H1 (cell line): ENCODE results near the gene OR5AS1. TPM values are rescaled to one million over a fixed set of nuclear protein-coding genes. Genes with fewer than 3 reads are reported as not detected.

Source experiments
- EP300 ChIP-seq, 2 experiments: IDR thresholded peaks; 1 replicate in 1 of 2; 2 replicates in 1 of 2; pipeline ENCODE4 v1.6.1; 2011 to 2012; ENCODE audit warnings: low read depth in 2 of 2, low read length in 2 of 2, mild to moderate bottlenecking in 2 of 2, borderline replicate concordance in 1 of 2, inconsistent platforms in 1 of 2, moderate library complexity in 1 of 2
- EZH2 ChIP-seq: fragments of 200-600 bp; sonication (generic); IDR thresholded peaks from 2 replicates; pipeline ENCODE4 v1.7.1; 2012; ENCODE audit warnings: low read depth, mild to moderate bottlenecking, moderate library complexity, low read length, inconsistent platforms; ENCODE audit not compliant: severe bottlenecking
- RBBP5 ChIP-seq: IDR thresholded peaks from 2 replicates; pipeline ENCODE4 v1.7.1; 2012; ENCODE audit warnings: low read depth, mild to moderate bottlenecking, inconsistent platforms, low read length, moderate library complexity, borderline replicate concordance
- RNF2 ChIP-seq: fragments of 200-900, 300-1000 bp; sonication (generic); IDR thresholded peaks from 2 replicates; pipeline ENCODE4 v1.7.1; 2016; ENCODE audit warnings: borderline replicate concordance, low read depth, mild to moderate bottlenecking, antibody characterized with exemption, low read length; ENCODE audit not compliant: poor library complexity, severe bottlenecking; ENCODE audit errors: missing control alignments
- YY1 ChIP-seq: IDR thresholded peaks from 2 replicates; pipeline ENCODE4 v1.6.1; 2011; ENCODE audit warnings: low read depth, mild to moderate bottlenecking, low read length
- polyA plus RNA-seq, 7 experiments: library from polyadenylated mRNA; depleted of rRNA in 3 of 7; stranded (reverse) in 5 of 7; unstranded in 2 of 7; fragments of >200 nt in 5 of 7; fragments of 200-250 nt in 2 of 7; gene quantifications; 1 replicate in 5 of 7; 2 replicates in 1 of 7; 4 replicates in 1 of 7; pipeline versions ENCODE4 v1.2.1 to v1.2.3, GENCODE V29; 2011 to 2013; ENCODE audit warnings: missing spikeins in 2 of 7, mixed read lengths in 2 of 7
- total RNA-seq: library from RNA; stranded (reverse); fragmentation: NEBNext Ultra II Directional; extraction: Animal tissue kit (Norgen Biotek cat#: 25700); gene quantifications from 2 replicates; pipeline ENCODE4 v1.2.1, GENCODE V29; 2021

The OR5AS1 gene
- total and polyA plus RNA-seq, 2 of the 8 experiments (the other 6 are each of a cell fraction or from before 2014, with no cell fraction given) = not detected

GRCh38 chr11:56010716-56011115 lies 16.7 kb upstream of the OR5AS1 start (continued):
- TF ChIP-seq EP300 (IDR thresholded peaks at IDR 0.05; ENCODE audit: borderline replicate concordance in 1 of 2, low read depth in 2 of 2, low read length in 2 of 2) (no peak), RNF2 (no peak), YY1 (no peak), EZH2 (no peak), RBBP5 (no peak)
